Measurements from ENCODE around the gene GAD2. TPM values are rescaled to one million over a fixed set of nuclear protein-coding genes. Genes with fewer than 3 reads are reported as not detected.

Gene GAD2
- total and polyA plus RNA-seq, 5 donors, result not detected

GRCh38 chr10:26269754-26270153 lies 53.2 kb downstream of the GAD2 start:
- Histone ChIP-seq H3K4me3 (ENCODE audit: low read length) (no peak overlapping the region), H3K27me3 (ENCODE audit: control insufficient read depth, insufficient read depth) (peaks cover 4% of the 10 kb centered on the region), H3K4me1 (ENCODE audit: control insufficient read depth, insufficient read depth, low read length) (no peaks in the 10 kb centered on the region), H3K27ac (ENCODE audit: low read length) (no peak overlapping the region), H3K9me3 (ENCODE audit: control insufficient read depth, low read length) (no peaks in the 10 kb centered on the region)
- DNase-seq, result no peak
- no peak for ATAC-seq
- intact Hi-C loops (cut with DNase I), result no loop called here
- WGBS, result 26% methylated on average over 8 of the region's 8 CpGs

GRCh38 chr10:26274391-26274790 lies 57.8 kb downstream of the GAD2 start:
- ATAC-seq (peak in 1 of 2 donors; percentile 58), DNase-seq (no peak)
- H3K4me1 ChIP-seq (ENCODE audit: control insufficient read depth, insufficient read depth, low read length), result no peaks in the 10 kb centered on the region
- 60% methylated on average over 5 of the region's 5 CpGs for WGBS
- H3K27ac ChIP-seq (ENCODE audit: low read length), result no peak overlapping the region
- intact Hi-C loops (cut with DNase I), result no loop called here
- no peaks in the 10 kb centered on the region for H3K27me3 ChIP-seq (ENCODE audit: control insufficient read depth, insufficient read depth)
- H3K9me3 ChIP-seq (ENCODE audit: control insufficient read depth, low read length), result no peaks in the 10 kb centered on the region
- no peak overlapping the region for H3K4me3 ChIP-seq (ENCODE audit: low read length)

- no peaks in the 10 kb centered on the region for H3K27me3 ChIP-seq (ENCODE audit: control insufficient read depth, insufficient read depth)
- DNase-seq (no peak), ATAC-seq (no peak)
- H3K4me1 ChIP-seq (ENCODE audit: control insufficient read depth, insufficient read depth, low read length), result no peaks in the 10 kb centered on the region
- WGBS, result 81% methylated on average over 3 of the region's 3 CpGs
- H3K9me3 ChIP-seq (ENCODE audit: control insufficient read depth, low read length), result no peaks in the 10 kb centered on the region
- no peak overlapping the region for H3K27ac ChIP-seq (ENCODE audit: low read length)
- intact Hi-C loops (cut with DNase I), result no loop called here
- no peak overlapping the region for H3K4me3 ChIP-seq (ENCODE audit: low read length)
These were observed 61.7 kb downstream of the GAD2 start for GRCh38 chr10:26278295-26278694.

GRCh38 chr10:26290236-26290635 lies 73.7 kb downstream of the GAD2 start:
- no peaks in the 10 kb centered on the region for H3K9me3 ChIP-seq (ENCODE audit: control insufficient read depth, low read length)
- DNase-seq (no peak), ATAC-seq (no peak)
- H3K4me1 ChIP-seq (ENCODE audit: control insufficient read depth, insufficient read depth, low read length), result no peaks in the 10 kb centered on the region
- no peaks in the 10 kb centered on the region for H3K27me3 ChIP-seq (ENCODE audit: control insufficient read depth, insufficient read depth)
- H3K27ac ChIP-seq (ENCODE audit: low read length), result no peak overlapping the region
- 38% methylated on average over 4 of the region's 4 CpGs for WGBS
- intact Hi-C loops (cut with DNase I), result no loop called here
- no peak overlapping the region for H3K4me3 ChIP-seq (ENCODE audit: low read length)

GRCh38 chr10:26291721-26292480 lies 75.3 kb downstream of the GAD2 start:
- ATAC-seq, result no peak
- 69% methylated on average over 13 of the region's 13 CpGs for WGBS
- Histone ChIP-seq H3K27me3 (ENCODE audit: control insufficient read depth, insufficient read depth) (no peaks in the 10 kb centered on the region), H3K4me1 (ENCODE audit: control insufficient read depth, insufficient read depth, low read length) (no peaks in the 10 kb centered on the region), H3K4me3 (ENCODE audit: low read length) (no peak overlapping the region), H3K9me3 (ENCODE audit: control insufficient read depth, low read length) (no peaks in the 10 kb centered on the region), H3K27ac (ENCODE audit: low read length) (no peak overlapping the region)
- no peak for DNase-seq
- intact Hi-C loops (cut with DNase I), result no loop called here

GRCh38 chr10:26296360-26296759 lies 79.8 kb downstream of the GAD2 start:
- WGBS, result 71% methylated on average over 3 of the region's 3 CpGs
- Histone ChIP-seq H3K9me3 (ENCODE audit: control insufficient read depth, low read length) (no peaks in the 10 kb centered on the region), H3K27ac (ENCODE audit: low read length) (no peak overlapping the region), H3K27me3 (ENCODE audit: control insufficient read depth, insufficient read depth) (no peaks in the 10 kb centered on the region), H3K4me1 (ENCODE audit: control insufficient read depth, insufficient read depth, low read length) (no peaks in the 10 kb centered on the region), H3K4me3 (ENCODE audit: low read length) (no peak overlapping the region)
- ATAC-seq, result no peak
- intact Hi-C loops (cut with DNase I), result no loop called here
- DNase-seq, result no peak

- no peaks in the 10 kb centered on the region for H3K9me3 ChIP-seq (ENCODE audit: control insufficient read depth, low read length)
- intact Hi-C loops (cut with DNase I), result no loop called here
- 38% methylated on average over 2 of the region's 2 CpGs for WGBS
These were observed 83.4 kb downstream of the GAD2 start for GRCh38 chr10:26300001-26300400.

GRCh38 chr10:26303366-26303765 lies 86.8 kb downstream of the GAD2 start:
- intact Hi-C loops (cut with DNase I), result no loop called here
- Histone ChIP-seq H3K4me1 (ENCODE audit: control insufficient read depth, insufficient read depth, low read length) (no peaks in the 10 kb centered on the region), H3K9me3 (ENCODE audit: control insufficient read depth, low read length) (no peaks in the 10 kb centered on the region), H3K4me3 (ENCODE audit: low read length) (no peak overlapping the region), H3K27me3 (ENCODE audit: control insufficient read depth, insufficient read depth) (no peaks in the 10 kb centered on the region), H3K27ac (ENCODE audit: low read length) (no peak overlapping the region)
- ATAC-seq, result no peak
- DNase-seq, result no peak

More at GRCh38 chr10:26300001-26300400, 83.4 kb downstream of the GAD2 start:
- ATAC-seq (no peak), DNase-seq (no peak)
- Histone ChIP-seq H3K27ac (ENCODE audit: low read length) (no peak overlapping the region), H3K27me3 (ENCODE audit: control insufficient read depth, insufficient read depth) (no peaks in the 10 kb centered on the region), H3K4me1 (ENCODE audit: control insufficient read depth, insufficient read depth, low read length) (no peaks in the 10 kb centered on the region), H3K4me3 (ENCODE audit: low read length) (no peak overlapping the region)

GRCh38 chr10:26310361-26310760 lies 93.8 kb downstream of the GAD2 start:
- no peaks in the 10 kb centered on the region for H3K9me3 ChIP-seq (ENCODE audit: control insufficient read depth, low read length)
- intact Hi-C loops (cut with DNase I), result no loop called here
- no peak overlapping the region for H3K4me3 ChIP-seq (ENCODE audit: low read length)
- WGBS, result 47% methylated on average over 3 of the region's 3 CpGs
- ATAC-seq (no peak), DNase-seq (no peak)
- no peak overlapping the region for H3K27ac ChIP-seq (ENCODE audit: low read length)
- H3K4me1 ChIP-seq (ENCODE audit: control insufficient read depth, insufficient read depth, low read length), result no peaks in the 10 kb centered on the region
- no peaks in the 10 kb centered on the region for H3K27me3 ChIP-seq (ENCODE audit: control insufficient read depth, insufficient read depth)

GRCh38 chr10:26311383-26311940 lies 94.9 kb downstream of the GAD2 start:
- no peak overlapping the region for H3K4me3 ChIP-seq (ENCODE audit: low read length)
- no peak overlapping the region for H3K27ac ChIP-seq (ENCODE audit: low read length)
- intact Hi-C loops (cut with DNase I), result no loop called here
- DNase-seq (no peak), ATAC-seq (no peak)
- H3K27me3 ChIP-seq (ENCODE audit: control insufficient read depth, insufficient read depth), result no peaks in the 10 kb centered on the region
- no peaks in the 10 kb centered on the region for H3K4me1 ChIP-seq (ENCODE audit: control insufficient read depth, insufficient read depth, low read length)
- no peaks in the 10 kb centered on the region for H3K9me3 ChIP-seq (ENCODE audit: control insufficient read depth, low read length)
- 34% methylated on average over 6 of the region's 6 CpGs for WGBS

GRCh38 chr10:26314265-26315013 lies 97.9 kb downstream of the GAD2 start:
- WGBS, result 79% methylated on average over 10 of the region's 10 CpGs
- no peak overlapping the region for H3K4me3 ChIP-seq (ENCODE audit: low read length)
- DNase-seq, result no peak
- no peaks in the 10 kb centered on the region for H3K9me3 ChIP-seq (ENCODE audit: control insufficient read depth, low read length)
- H3K27ac ChIP-seq (ENCODE audit: low read length), result no peak overlapping the region
- H3K4me1 ChIP-seq (ENCODE audit: control insufficient read depth, insufficient read depth, low read length), result no peaks in the 10 kb centered on the region
- ATAC-seq, result no peak
- H3K27me3 ChIP-seq (ENCODE audit: control insufficient read depth, insufficient read depth), result no peaks in the 10 kb centered on the region
- intact Hi-C loops (cut with DNase I), result no loop called here

Data from right cardiac atrium (tissue), 5 donors.